Measurements from ENCODE around the gene GALNS.
"Not testable (repeated sequence)": the region's sequence is repeated elsewhere in the genome, so short reads cannot be mapped to it uniquely, and the experiment has no call there.

The GALNS gene

DNA sequence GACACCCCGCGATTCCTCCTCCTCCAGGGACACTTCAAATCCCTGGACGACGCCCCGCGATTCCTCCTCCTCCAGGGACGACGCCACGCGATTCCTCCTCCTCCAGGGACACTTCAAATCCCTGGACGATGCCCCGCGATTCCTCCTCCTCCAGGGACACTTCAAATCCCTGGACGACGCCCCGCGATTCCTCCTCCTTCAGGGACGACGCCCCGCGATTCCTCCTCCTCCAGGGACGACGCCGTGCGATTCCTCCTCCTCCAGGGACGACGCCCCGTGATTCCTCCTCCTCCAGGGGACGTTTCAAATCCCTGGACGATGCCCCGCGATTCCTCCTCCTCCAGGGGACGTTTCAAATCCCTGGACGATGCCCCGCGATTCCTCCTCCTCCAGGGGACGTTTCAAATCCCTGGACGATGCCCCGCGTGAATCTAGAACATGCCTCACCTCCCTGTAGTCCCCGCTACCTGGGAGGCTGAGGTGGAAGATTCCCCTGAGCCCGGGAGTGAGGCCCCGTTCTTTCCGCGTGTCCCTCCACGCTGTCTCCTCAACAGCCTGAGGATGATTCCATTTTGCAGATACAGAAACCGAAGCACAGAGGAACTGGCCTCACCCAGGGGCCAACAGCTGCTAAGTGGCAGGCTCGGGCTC is 33.1 kb upstream of the GALNS start:
- DNase-seq (ENCODE audit: low read depth in 3 of 3) = not testable (repeated sequence)

DNA sequence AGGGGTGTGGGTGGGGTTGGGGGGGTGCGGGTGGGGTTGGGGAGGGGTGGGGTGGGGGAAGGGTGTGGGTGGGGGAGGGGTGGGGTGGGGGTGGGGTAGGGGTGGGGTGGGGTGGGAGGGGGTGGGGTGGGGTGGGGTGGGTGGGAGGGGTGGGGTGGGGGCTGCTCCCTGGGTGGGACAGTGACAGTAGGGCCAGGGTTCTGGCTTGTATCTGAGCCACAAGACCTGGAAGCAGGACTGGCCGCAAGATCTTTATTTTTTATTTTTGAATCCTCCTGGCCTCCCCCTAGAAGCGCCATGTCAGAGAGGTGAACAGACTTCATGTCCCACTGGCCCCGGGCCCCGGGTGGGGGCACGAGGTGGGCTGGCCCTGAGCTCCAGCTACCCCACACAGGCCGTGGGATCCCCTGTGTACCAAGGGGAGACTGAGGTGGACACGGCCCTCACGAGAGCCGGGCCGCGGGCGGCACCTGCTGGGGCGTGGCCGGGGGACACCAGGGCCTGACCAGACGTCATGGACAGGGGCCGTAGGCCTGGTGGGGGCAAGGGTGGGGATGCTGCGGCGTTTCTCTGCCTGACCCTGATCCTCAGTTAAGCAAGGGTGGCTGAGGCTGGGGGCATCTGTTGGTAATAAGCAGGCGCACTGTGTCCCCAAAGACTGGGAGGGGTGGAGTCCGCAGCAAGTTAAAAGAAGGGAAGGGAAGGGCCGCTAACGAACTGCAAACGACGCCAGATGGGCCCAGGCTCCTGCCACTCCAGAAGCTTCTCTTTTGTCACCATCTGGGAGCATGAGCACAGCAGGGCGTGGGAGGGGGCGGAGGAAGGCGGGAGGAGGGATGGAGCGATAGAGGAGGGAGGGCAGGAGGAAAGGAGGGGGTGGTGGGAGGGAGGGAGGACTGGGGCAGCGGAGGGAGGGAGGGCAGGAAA is 32.0 kb upstream of the GALNS start:
- DNase-seq (ENCODE audit: low read depth in 3 of 3) = no peak

DNA sequence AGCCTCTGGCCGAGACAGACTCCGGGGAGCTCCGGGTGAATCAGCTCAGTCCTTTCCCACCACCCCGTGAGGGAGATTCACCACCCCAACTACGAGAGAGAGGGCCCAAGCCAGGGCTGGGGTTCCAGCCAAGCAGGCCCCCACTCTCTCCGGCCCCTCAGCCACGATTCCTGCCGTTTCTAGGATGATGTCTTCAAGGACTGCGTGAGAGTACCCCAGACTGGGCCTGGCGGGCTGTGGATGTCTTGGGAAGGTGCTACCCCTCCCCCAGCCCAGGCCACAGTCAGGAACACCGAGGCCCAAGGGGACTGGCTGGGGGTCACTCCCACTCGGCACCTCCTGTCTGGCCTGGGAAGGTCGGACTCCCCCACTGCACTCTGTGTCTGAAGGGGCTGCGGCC is 31.3 kb upstream of the GALNS start:
- DNase-seq (ENCODE audit: low read depth in 3 of 3) = no peak

DNA sequence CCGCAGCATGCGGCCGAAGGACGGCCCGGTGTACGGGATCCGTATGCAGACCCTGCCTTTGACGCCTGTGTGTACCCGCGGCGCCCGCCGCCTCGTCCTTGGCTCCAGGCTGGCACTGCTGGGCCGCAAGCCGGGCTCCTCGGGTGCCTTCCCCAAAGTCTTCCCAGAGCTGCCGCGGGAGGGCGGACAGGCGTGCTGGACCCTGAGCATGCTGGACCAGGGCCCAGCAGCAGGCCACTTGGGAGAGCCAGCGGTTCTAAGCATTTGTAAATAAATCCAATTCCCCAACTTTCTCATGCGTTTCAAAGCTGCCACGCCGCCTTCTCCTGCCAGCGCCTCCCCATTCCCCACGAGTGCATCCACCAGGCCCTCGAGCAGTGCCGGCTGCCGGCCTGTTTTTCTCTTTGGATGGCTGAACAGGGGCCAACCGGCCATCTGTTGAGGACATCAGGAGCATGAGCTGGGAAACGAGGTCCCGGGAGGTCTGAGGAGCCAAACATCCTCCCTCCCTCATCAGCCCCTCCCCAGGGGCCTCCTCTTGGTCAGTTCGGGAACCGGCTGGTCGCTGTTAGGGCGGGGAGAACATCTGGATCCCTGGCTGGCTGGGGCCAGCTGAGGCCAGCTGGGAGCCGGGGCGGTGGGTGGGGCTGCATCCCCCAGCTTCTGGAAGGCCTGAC is 30.2 kb upstream of the GALNS start:
- DNase-seq (ENCODE audit: low read depth in 3 of 3) = no peak

DNA sequence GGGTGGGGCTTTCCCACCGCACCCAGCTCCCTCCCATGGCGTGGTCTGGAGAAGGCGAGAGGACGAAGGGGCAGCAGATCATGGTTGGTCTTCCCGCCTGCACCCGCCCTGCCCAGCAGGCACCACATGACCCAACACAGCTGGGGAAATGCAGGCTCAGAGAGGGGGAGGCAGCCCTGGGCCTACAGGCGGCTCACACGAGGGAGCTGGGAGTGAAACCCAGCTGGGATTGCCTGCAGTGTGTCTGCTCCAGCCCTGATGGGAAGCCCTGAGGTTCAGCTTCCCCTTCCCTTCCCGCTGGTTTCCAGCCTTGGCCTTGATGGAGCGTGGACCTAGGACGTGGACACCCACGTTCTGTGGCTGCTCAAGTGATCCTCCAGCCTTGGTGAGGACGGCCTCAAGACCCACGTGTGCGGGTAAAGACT is 29.7 kb upstream of the GALNS start:
- no peak for DNase-seq (ENCODE audit: low read depth in 3 of 3)

DNA sequence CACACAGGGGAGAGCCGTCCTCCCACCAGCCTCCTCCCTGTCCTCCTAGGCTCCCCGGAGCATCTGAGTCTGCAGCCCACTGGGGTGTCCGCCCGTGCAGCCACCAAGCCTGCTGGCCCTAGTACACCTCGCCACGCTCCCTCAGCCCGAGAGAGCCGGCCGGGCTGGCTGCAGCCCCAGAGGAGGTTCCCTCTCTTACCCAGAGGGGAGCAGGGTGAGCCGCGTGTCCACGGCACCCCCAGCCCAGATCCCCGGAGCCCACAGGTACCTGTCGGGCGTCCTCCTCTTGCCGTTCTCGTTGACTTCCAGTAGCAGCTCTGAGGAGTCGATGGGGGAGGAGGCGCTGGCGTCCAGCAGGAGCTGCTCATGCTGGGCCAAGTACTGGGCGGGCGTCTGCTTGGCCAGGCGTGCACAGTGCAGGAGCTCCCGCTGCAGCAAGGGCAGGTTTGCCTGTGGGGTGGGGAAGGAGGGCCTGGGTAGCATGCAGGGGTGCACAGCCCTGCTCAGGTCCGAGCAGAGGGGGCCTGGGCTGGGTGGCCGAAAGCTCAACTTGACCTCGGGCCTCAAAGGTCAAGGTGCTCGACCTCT is 29.0 kb upstream of the GALNS start:
- no peak for DNase-seq (ENCODE audit: low read depth in 3 of 3)

DNA sequence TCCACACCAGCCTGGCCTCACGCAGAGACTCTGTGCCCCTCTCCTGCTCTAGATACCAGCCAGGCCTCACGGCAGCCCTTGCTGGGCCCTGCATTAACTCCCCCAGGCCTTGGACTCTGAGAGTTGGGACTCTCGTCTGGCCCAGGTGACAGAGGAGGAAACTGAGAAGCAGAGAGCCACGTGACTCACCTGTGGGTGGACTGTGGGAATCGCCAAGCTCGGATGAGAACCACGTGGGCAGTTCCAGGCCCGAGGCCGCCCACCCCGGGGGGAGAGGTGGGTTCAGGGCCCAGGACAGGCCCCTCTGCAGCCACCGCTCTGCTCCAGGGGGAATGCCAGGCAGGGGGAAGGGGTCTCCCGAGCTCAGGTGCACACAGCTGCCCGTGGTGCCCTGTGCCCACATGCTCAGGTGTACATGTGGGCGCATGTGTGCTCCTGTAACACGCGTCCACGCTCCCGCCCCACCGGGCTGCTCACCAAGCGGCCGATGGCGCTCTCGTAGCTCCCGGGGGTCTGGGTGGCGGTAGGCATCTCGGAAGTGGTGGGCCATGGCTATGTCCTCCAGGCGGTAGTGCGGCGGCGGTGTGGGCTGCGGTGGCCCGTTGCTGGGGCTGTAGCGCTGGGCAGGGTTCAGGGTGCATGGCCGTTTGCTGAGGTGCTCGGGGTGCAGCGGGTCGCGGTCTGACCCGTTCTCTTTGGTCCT is 28.0 kb upstream of the GALNS start:
- no peak for DNase-seq (ENCODE audit: low read depth in 3 of 3)

DNA sequence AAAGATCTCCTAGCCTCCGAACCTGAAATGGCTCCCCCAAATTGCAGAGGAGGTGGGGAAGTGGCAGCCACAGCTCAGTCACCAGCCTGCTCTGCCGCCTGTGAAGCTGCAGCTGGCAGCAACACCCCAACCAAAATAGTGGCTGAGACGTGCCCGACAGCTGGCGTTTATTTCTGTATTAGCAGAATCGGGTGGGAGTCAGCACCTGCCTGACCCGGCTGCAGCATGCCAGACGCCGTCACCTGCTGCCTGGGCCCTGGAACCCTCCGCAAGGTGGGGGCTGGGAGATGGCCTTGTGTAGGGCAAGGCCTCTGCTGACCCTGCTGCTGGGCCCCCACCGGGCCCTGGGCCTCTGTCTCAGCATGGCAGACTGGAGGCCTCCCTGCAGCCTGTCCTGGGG is 27.2 kb upstream of the GALNS start:
- no peak for DNase-seq (ENCODE audit: low read depth in 3 of 3)

DNA sequence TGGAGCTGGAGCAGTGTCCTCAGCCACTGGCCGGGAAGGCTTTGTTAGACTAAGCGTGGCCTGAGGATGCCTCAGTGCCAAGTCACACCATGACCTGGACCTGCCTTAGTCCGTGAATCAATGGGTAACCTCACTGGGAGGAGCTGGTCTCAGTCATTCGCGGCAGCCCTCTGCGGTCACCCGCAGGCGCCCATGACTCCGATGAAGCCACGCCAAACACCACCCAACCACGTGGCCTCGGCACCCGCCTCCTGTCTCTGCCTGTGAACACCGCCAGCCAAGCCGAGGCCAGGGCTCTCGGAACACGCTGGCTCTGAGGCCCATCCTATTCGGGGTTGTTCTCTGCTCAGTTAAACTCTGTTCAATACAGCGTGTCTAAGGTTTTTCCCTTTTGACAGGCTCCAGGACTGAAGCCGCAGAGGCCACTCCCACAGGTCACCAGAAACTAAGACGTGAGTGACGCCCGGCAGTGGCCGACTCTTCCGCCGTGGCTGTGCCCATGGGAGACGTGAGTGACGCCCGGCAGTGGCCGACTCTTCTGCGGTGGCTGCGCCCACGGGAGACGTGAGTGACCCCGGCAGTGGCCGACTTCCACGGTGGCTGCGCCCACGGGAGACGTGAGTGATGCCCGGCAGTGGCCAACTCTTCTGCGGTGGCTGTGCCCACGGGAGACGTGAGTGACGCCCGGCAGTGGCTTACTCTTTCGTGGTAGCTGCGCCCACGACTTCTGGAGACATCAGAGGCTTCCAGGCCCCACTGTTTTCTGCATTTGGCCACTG is 26.6 kb upstream of the GALNS start:
- DNase-seq (ENCODE audit: low read depth in 3 of 3) = no peak

DNA sequence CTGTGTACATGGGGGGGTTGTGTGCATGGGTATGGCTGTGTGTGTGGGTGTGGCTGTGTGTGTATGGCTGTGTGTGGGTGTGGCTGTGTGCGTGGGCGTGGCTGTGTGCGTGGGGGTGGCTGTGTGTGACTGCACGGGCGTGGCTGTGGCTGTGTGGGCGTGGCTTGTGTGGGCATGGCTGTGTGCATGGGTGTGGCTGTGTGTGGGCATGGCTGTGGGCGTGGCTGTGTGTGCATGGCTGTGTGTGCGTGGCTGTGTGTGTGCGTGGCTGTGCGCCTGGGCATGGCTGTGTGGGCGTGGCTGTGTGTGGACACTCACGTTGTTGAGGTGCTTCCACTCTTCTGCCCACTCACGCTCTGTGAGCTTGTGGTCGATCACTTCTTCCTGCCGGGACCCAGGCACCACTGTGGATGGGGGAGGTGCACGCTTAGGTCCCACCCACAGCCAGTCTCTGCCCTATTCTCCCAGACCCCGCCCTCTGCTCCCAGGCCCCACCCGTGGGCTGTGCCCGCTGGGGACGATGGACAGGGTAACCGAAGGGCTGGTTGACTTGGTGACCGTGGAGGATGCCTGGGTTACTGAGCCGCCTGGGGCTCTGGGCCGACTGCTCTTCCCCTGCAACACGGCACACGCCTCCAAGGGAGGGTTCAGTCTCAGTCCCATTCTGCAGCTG is 25.7 kb upstream of the GALNS start:
- no peak for DNase-seq (ENCODE audit: low read depth in 3 of 3)

DNA sequence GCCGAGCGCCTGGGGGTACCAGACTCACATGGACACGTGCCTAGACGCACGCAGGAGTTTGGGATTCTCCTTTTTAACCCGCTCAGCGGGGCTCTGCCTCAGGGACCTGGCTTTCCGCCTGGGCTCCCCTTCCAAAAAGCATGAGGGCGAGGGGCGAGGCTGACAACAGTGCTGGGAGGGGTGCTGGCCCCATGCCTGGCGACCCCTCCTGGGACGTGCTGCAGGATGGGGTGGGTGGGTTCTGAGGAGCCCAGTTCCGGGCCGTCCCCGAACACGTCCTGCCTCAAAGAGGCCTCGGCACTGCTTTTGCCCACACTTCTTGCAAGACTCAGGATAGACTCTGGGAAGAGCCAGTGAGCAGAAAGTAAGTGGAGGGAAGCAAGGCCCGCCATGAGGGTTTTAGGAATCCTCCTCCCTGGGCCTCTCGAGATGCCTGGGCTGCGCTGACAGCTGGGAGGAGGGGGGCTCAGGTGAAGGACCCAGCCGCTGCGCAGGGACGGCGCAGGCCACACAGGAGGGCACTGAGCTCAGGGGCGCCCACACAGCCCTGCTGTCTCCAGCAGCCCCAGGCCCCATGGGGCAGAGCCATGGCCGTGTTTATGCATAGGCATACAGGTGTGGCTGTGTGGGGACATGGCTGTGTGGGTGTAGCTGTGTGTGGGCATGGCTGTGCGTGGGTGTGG is 25.1 kb upstream of the GALNS start:
- no peak for DNase-seq (ENCODE audit: low read depth in 3 of 3)

DNA sequence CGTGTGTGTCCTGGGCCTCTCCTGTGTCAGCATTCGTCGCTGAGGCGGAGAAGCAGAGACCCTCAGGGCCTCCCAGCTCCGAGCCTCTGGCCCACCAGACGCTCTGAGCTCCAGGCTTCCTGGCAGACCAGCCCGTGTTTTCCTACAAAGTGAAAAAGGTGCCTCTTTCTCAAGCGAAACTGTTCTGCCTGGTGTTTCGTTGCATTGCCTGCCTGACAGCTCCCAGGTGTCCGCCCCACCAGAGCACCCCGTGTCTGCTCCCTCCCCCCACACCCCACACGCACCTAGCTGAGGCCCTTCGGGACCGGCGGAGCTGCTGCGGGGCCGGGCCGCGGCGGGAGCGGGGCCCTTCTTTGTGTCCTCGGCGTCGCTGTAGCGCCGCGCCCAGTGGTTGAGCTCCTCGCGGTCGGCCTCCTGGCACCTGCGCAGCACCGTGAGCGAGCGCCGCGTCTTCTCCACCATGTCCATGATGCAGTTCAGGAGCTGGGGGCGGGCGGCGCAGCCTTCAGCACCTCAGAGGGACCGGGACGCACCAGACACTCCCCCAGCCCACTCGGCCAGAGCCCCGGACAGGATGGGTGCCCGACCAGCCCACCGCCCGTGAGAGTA is 24.4 kb upstream of the GALNS start:
- no peak for DNase-seq (ENCODE audit: low read depth in 3 of 3)

DNA sequence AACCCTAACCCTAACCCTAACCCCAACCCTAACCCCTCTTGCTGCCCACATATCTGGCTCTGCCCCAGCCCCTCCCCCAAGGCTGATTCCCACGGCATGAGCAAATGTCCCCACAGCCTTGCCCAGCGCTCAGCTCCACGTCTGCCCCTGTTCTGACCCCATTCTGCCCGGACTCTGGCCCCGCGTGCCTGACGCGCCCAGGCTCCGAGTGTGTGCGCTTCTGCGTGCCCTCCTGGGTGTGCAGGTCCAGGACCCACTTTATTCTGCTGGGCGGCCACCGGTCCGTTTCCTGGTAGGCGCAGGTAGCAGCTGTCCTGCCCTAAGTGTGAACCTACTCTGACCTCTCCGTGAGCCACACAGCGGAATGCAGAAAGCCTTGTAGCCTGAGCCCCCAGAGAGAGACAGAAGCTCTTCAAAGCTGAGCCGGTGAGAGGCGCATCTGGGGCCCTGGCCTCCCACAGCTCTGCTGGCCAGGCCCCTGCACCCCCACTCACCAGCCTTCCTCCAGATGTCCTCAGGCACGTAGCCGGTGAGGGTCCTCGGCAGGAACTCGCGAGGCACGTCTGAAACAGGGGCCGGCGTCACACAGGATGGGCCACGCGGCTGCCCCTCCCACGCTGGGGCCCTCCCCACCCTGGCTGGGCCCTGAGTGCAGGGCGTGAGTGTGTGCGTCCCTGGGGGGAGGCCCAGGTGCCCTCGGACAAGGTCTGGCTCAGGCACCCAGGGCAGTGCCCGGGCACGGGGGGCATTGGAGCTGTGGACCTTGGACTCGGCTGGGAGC is 23.7 kb upstream of the GALNS start:
- no peak for DNase-seq (ENCODE audit: low read depth in 3 of 3)

DNA sequence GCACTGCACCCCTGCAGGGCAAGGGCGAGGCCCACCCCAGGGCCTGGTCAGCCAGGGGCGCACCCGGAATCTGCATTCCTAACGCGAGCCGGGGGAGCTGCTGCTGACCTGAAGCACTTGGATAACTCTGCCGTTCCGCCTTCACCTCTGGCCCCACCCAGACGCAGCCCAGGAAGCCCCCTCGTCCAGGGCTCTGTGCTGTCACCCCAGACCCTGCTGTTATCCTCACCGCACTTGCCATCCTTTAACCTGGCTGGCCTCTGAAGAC is 23.0 kb upstream of the GALNS start:
- no peak for DNase-seq (ENCODE audit: low read depth in 3 of 3)

DNA sequence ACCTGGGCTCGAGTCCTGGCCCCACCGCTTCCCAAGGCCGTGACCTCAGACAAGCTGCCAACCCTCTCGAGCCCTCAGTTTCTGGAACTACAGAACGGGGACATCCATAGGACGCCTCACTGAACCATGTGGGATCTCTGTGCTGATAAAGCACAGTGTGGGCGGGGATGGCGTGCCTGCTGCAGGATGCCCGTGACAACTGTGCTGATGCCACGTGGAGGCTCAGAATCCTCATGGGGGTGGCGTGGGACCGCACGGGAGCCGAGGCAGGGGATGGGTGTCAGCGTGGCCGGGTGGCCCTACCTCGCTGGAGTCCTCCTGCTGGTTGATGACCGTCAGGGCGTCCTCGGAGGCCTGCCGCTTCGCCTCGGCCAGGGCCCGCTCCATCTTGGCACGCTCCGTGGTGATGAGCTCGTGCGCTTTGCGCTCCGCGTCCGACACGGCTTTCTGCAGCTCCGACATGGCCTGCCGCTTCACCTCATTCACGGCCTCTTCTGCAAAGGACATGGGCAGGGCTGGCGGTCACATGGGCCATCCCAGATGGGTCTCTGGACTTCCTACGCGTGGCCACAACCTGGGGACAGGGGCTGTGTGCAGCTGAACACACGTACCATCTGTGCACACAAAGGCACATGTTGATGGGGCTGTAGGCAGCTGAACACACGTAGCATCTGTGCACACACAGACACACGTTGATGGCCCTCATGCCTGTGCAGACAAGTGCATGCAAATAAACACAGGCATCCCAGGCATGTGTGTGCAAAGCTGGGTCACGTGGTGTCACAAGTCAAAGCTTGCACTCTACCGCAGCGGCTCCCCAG is 22.4 kb upstream of the GALNS start:
- no peak for DNase-seq (ENCODE audit: low read depth in 3 of 3)

DNA sequence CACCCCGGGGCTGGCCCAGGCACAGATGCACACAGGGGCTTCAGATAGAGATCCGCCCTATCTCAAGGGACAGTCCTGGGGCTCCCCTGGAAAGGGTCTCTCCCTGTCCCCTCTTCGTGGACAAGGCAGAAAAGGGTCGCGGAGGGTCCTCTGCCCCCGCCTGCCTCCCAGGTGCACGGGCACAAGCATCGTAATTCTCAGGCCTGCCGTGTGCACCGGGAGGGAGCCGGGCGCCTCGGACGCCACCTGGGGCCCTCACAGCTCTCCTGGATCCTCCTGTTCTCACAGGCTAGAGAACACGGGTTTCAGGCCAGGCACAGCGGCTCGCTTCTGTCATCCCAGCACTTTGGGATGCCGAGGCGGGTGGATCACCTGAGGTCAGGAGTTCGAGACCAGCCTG is 21.6 kb upstream of the GALNS start:
- no peak for DNase-seq (ENCODE audit: low read depth in 3 of 3)

DNA sequence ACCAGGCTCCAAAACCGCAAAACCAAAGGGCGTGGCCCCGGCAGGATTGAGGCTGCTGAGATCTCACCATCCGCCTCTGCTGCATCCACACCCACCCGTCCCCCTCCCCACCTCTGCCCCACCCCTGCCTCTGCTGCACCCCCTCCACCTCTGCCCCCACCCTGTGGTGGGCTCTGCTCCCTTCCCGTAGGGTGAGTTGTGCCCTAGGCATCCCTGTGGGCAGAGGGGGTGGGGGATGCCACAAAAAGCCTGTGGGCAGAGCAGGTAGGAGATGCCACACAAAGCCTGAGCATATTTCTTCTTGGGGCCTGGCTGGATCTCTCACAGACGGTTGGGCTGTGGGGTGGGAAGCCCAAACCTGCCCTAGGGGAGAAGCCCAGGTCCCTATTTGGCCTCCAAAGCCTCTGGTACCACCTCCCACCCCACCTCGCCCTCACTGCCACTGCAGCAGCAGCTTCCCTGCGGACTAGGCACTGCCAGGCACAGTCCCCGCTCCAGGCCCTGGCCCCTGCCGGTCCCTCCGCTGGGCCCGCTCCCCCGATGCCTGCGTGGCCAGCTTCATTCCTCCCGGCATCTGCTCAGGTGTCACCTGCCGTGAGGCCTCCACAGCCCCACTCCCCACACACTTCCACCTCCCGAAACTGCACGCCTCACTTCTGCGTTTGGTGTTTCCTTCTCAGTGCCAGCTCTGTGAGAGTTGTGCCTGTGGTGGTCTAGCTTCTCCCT is 21.0 kb upstream of the GALNS start:
- DNase-seq (ENCODE audit: low read depth in 3 of 3) = no peak

All from stimulated activated CD4-positive, alpha-beta T cell treated with anti-CD3 and anti-CD28 coated beads, TNF-alpha, amount 100 ng/mL, for 48 hours (primary cell).